HTERT RPE-1 (cell line): ENCODE results near the gene ATP6V1D.
"Not testable (repeated sequence)": the region's sequence is repeated elsewhere in the genome, so short reads cannot be mapped to it uniquely, and the experiment has no call there.

Experiments
- in situ Hi-C: fragments of 300-500 bp; cut with MboI; formaldehyde crosslinking; loops from 4 replicates; pipeline ENCODE4 v1.14.3; 2020; ENCODE audit warnings: low sequenced_read_pairs

The ATP6V1D gene

GRCh38 chr14:67371247-67372148 is 11.9 kb upstream of the ATP6V1D start:
- in situ Hi-C loops: no loop called here

DNA sequence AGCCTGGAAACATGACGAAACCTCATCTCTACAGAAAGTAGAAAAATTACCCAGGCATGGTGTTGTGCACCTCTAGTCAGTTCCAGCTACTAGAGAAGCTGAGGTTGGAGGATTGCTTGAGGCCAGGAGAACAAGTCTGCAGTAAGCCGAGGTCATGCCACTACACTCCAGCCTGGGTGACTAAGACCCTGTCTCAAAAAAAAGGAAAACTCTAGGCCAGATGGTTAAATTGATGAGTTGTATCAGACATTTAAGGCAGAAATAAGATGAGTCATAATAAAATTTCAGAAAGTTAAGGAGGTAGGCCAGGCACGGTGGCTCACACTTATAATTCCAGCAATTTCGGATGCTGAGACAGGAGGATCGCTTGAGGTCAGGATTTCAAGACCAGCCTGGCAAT is 11.2 kb upstream of the ATP6V1D start:
- in situ Hi-C loops: no loop called here

GRCh38 chr14:67365476-67365875 is 5.9 kb upstream of the ATP6V1D start:
- in situ Hi-C loops: no loop called here

DNA sequence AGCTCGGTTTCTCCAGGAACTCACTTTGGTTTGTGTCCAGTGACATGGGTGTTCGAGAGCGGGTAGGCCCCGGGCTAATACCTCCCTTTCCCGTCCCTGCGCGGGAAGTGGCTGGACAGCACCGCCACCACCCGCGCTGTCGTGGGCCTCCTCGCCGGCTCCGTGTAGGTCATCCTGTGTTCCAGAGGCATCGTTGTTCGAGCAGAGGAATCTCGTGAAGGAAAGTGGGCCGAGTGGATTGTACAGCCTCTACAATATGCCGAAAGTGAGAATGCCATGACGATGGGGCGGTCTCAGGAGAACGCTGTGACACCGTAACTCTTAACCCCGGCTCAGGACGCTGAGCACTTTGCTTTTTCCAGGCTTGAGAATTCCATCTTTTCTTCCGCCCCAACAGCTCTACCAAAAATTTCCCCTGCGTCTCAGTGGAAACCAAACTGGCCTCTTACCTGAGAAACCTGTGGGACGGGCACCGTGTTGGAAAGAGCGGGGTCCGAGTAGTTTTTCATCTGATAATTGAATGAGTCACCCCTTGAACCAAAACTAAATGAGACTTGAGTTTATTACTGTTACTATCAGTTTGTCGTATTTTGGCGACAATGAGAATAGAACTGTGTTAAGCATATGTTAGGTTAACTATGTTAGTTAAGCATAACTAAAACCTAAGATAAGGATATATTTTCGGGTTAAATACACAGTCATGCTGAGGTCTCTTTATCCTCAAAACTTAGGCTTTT is 1.0 kb upstream of the ATP6V1D start:
- in situ Hi-C loops: no loop called here

DNA sequence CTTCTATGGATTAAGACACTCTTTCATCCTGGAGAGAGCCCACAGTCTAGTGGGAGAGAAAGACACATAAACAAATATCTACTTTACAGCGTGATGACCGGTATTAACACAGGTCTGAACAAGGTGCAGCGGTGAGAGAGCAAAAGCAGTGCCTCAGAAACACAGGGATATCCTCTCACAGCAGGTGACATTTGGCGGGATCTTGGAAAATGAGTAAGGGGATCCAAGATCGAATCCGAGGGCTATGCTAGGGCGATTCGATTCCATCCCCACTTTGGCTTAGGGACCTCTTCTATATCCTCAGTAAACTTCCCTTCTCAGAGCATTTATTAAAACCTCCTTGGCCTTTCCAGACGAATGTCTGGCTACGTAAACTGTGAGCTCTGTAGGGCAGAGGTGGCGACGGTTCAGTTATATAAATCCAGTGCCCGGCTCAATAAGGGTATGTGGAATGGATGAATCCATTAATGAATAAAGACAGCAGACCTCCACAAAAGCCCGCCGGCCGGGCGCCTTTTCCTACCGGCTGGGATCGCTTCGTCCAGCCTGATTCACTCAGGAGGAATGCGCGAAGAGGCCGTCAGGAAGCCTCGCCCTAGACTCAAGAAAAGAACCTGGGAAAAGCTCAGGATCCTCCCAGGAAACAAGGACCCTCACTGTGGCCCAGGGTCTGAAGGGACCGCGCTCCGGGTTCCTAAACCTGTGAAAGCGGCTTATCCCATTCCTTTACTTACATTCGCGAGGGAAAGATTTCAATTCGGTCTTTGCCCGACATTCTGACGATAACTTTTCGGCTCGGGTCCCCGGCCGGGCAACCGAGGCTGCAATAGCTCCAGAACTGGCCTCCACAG is 455 bp downstream of the ATP6V1D start:
- in situ Hi-C loops: no loop called here

GRCh38 chr14:67357969-67358354 is 1.6 kb downstream of the ATP6V1D start:
- in situ Hi-C loops: no loop called here

DNA sequence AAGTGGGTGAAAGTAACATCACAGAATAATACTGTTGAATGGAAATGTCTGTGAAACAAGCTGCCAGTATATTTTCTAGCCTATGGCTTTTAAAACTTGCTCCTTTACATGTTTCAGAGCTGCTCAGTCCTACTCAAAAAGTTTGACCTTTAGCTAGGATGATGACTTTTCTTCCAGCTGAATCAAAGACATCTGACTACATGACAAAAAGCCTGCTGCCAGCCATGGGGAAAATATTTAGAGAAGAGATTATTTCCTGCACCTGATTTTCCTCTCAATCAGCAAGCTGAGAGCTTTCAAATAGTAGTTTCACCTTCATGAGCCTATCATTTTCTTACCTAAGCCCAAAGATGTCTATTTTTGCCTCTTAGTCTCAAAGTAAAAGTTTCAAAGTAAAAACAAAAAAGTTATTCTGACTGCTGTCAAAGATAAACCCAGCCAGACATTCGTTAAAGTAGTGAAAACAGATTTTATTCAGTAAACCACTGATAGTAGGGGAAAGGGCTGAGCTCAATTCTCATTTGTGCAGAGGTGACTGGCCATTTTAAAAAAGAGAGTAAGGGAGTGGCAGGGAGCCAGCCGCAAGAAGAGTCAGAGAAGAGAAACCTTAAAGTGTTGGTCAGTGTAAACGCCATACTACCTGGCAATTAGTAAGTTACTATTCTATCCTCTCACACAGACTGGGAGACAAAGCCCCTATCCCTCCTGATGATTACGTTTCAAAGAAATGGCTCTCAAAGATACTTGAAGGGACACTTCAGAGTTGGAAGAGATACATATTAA is 2.2 kb downstream of the ATP6V1D start:
- in situ Hi-C loops: no loop called here

DNA sequence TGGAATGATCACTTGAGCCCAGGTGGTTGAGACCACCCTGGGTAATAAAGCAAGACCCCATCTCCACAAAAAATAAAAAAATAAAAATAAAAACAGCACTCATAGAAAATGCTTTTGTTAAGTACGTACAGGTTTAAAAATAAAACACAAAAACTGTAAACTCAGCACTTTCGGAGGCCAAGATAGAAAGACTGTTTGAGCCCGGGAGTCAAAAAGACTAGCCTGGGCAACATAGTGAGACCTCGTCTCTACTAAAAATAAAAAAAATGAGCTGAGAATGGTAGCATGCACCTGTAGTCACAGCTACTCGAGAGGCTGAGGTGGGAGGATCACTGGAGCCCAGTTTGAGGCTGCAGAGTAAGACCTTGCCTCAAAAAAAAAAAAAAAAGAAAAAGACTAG is 7.5 kb downstream of the ATP6V1D start:
- in situ Hi-C loops: no loop called here

GRCh38 chr14:67345583-67345982 is 14.0 kb downstream of the ATP6V1D start:
- in situ Hi-C loops: no loop called here

DNA sequence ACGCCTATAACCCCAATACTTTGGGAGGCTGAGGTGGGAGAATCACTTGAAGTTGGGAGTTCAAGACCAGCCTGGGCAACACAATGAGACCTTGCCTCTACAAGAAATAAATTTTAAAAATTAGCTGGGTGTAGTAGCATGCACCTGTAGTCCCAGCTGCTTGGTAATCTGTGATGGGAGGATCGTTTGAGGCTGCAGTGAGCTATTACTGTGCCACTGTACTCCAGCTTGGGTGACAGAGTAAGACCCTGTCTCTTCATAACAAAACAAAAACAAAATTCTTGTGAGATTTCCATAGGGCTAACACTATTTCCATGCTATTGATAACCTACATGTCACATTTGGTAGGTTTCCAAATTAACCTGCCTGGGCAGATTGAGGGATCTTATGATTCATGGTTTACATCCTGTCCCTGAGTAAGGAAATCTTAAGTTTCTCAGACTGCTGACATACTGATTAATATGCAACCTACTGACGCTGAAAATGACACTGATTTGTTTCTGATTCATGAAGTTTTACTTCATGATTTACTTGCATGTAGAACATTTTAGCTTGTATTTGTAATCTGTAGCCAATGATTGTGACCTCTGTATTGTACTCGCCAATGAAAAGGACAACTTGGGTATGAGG is 15.9 kb downstream of the ATP6V1D start:
- in situ Hi-C loops: no loop called here

DNA sequence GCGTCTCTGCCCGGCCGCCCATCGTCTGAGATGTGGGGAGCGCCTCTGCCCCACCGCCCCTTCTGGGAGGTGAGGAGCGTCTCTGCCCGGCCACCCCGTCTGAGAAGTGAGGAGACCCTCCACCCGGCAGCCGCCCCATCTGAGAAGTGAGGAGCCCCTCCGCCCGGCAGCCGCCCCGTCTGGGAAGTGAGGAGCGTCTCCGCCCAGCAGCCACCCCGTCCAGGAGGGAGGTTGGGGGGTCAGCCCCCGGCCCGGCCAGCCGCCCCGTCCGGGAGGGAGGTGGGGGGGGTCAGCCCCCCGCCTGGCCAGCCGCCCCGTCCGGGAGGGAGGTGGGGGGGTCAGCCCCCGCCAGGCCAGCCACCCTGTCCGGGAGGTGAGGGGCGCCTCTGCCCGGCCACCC is 18.4 kb downstream of the ATP6V1D start:
- in situ Hi-C loops: not testable (repeated sequence)

- in situ Hi-C loops: no loop called here
Measured at GRCh38 chr14:67335781-67336180, 23.8 kb downstream of the ATP6V1D start.

DNA sequence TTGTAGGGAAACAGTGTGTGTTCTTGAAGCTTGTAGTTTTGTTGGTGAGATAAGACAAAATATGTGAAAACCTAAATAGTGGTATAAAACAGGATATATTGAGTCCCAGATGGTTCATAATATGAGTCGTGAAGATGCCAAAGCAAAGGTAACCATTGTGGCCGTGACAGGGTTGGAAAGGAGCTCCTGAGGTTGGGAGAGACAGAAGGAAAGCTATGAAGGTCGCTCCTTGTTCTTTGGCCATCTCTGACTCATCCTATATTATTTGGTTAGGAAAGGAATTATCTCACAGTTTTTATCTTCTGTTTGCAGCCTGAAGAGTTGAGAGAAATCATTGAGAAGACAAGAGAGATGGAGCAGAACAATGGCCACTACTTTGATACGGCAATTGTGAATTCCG is 27.1 kb downstream of the ATP6V1D start:
- in situ Hi-C loops: no loop called here

GRCh38 chr14:67331368-67332125 is 28.1 kb downstream of the ATP6V1D start:
- in situ Hi-C loops: no loop called here

GRCh38 chr14:67329666-67330065 is 29.9 kb downstream of the ATP6V1D start:
- in situ Hi-C loops: not testable (repeated sequence)

- in situ Hi-C loops: no loop called here
Measured at GRCh38 chr14:67319142-67319541, 40.5 kb downstream of the ATP6V1D start.

DNA sequence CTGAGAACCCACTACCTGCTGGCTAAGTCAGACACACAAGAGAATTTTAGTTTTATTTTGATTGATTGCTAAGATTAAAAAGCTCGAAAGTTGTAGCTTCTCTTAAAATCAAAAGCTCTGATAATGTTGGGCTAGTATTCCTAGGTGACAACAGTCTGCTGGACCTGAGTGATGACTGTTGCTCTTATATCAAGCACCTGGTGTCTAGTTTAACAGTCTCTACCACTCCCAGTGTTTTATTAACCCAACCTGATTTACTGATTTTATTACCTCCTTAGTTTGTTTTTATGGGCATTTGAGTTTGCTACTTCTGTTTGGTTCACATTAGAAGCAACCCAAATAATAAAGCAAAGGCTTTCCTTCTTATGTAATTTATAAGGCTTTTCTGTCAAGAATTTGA is 41.8 kb downstream of the ATP6V1D start:
- in situ Hi-C loops: no loop called here

GRCh38 chr14:67313153-67313552 is 46.5 kb downstream of the ATP6V1D start:
- in situ Hi-C loops: no loop called here

GRCh38 chr14:67311868-67312267 is 47.7 kb downstream of the ATP6V1D start:
- in situ Hi-C loops: no loop called here
